Fibroblast of skin of right quadriceps (primary cell): ENCODE data around the gene ALDH18A1.
A peak's percentile ranks its signal among the peaks of the same experiment; 100 is the strongest.
"Not testable (repeated sequence)": the region's sequence is repeated elsewhere in the genome, so short reads cannot be mapped to it uniquely, and the experiment has no call there.

Source experiments
- DNase-seq: peaks from one replicate; pipeline ENCODE4 v3.0.0-alpha.2; 2013

Gene ALDH18A1

GRCh38 chr10:95656291-95657164, at the start of gene ALDH18A1:
Gene ALDH18A1, minus strand, starts transcription at chr10:95656711. Its CDS starts 3,334 bp downstream, at chr10:95653377.
- DNase-seq, result peak; percentile 91

GRCh38 chr10:95698415-95698814, 41.9 kb upstream of the ALDH18A1 start:
- no peak for DNase-seq

GRCh38 chr10:95697429-95697828, 40.9 kb upstream of the ALDH18A1 start:
- no peak for DNase-seq

GRCh38 chr10:95694665-95695064, 38.2 kb upstream of the ALDH18A1 start:
- DNase-seq, result no peak

- DNase-seq, result peak; percentile 100
These were observed 37.4 kb upstream of the ALDH18A1 start, which contains the start of gene TCTN3 for GRCh38 chr10:95693668-95694534. Gene TCTN3, minus strand, starts transcription at chr10:95693927. Its CDS starts 28 bp downstream, at chr10:95693899.

DNA sequence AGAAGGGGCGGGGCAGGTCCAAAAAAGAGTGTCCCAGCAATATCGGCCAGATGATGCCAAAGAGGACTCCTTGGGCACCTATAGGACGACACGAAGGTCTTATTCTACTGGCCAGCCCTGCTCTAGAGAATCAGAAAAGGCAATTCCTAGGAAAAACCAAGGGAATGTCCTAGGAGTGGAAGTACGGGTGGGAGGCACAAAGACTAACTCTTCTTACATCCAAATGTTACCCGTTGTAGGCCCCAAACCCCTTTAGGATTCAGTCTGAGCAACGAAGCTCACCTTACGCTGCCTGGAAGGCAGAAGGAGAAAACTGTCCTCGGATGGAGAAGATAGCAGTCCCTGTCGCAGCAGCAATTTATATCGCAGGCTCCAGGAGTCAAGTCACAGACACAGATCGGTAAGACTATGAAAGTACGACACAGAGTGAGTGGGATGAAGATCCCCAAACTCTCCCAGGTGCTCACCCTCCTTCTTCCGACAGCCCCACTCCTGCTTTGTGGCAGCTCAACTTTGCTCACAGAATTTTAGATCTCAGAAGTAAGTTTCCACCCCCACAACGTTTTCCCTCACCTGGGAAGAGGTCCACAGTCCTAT, 36.7 kb upstream of the ALDH18A1 start:
- DNase-seq, result peak; percentile 1

DNA sequence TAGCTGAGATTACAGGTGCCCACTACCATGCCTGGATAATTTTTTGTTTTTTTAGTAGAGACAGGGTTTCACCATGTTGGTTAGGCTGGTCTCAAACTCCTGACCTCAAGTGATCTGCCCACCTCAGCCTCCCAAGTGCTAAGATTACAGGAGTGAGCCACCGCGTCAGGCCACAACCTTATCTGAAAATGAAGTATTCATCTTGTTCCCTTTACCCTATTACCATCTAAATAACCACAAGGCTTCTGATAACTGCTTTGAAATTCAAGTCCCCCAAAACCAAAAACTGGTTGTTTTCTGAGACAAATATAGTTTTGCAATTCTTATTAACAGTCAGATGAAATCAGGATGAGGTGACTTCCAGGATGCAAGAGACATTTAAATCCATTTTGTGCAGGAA, 34.8 kb upstream of the ALDH18A1 start:
- DNase-seq, result no peak

DNA sequence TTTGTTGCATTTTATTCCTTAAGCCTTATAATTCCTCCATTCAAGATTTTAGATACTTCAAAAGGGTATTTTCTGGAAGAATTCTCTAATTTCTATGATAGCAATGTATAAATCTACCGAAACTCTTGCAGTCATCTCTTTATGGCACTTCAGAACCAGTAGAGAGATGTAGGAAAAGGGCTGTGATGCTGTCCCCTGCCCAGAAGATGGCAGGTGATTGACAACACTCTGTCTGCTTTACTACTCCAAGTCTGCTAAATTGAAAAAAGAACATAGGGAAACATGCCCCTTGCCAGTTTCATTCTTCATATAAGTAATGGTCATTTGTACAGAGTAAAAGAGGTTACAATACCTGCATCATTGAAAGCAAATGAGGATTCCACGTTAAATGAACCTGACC, 32.1 kb upstream of the ALDH18A1 start:
- DNase-seq, result no peak

DNA sequence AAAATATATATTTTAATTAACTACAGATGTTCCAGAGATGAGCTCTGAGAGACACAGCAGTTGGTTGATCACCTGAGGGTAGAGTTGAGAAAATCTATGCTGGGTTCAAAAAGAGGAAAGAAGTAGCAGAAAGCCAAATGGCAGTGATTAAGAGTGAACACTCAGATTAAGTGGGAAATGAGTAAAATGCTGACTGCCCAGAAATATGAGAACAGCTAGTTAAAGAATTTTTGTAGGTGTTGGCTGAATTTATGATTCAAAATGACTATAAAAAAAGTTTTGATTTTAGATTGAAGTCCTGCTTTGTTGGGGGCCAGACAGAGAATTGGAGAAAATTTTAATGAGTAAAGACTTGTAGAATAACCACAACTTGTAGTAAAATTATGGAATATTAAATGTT, 27.5 kb upstream of the ALDH18A1 start:
- DNase-seq, result no peak

DNA sequence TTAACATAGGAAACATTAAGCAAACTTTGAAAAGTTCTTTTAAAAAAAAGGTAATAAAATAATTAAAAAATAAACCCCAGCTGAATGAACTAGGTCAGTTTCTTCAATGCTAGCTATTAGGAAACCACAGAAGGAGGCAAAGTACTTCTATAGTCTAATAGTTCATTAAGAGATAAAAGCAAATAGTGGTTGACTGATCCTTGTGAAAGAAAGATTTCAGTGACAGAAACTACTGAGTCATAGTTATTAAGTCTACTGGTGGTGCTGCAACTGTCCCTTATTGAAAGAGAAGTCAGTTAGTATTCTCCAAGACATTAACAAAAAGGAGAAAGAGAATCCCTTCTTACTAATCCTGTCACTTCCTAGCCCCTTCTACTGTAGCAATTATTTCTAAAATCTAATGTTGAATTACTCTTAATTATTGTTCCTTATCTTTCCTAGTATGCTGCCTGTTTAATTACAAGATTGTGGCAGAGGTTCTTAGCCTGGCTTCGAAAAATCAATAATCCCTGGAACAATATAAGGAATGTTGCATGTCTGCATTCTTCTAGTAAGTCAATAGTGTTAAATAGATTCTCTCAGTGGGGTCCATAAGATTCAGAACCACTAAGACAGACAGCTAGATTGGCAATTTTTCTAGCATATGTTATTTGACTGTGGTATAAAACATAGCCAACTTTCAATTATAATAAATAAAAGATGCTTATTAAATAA, 19.0 kb upstream of the ALDH18A1 start:
- no peak for DNase-seq

- no peak for DNase-seq
These were observed 18.1 kb upstream of the ALDH18A1 start for GRCh38 chr10:95674643-95675042.

DNA sequence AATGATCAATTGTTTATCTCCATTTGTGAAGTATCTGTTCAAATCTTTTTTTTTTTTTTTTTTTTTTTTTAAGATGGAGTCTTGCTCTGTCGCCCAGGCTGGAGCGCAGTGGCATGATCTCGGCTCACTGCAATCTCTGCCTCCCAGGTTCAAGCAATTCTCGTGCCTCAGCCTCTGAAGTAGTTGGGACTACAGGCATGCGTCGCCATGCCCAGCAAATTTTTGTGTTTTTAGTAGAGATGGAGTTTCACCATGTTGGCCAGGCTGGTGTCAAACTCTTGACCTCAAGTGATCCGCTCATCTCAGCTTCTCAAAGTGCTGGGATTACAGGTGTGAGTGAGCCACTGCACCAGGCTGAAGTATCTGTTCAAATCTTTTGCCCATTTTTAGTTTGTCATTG, 16.1 kb upstream of the ALDH18A1 start:
- not testable (repeated sequence) for DNase-seq

DNA sequence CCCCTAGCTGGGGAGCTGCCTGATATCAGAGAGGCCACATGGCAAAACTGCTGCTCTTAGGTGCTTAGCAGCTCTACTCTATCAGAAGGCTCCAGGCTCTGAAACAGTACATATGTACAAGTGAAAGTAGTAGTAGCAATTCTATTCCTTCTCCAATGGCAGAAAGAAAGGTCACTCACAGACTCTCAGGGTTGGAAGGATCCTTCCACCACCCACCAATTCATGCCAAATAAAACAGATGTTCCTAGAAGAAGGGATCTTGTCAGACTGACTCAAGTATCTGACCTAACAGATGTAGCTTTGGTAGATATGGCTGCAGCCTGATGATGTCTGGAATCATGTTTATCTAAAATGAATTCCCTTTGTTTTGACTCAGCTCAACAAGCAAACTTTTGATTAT, 8.0 kb upstream of the ALDH18A1 start:
- no peak for DNase-seq

GRCh38 chr10:95663496-95663895, 7.0 kb upstream of the ALDH18A1 start:
- no peak for DNase-seq

- no peak for DNase-seq
These were observed 5.3 kb upstream of the ALDH18A1 start for GRCh38 chr10:95661818-95662217.

- DNase-seq, result peak; percentile 44
These were observed 3.8 kb upstream of the ALDH18A1 start for GRCh38 chr10:95660283-95660682.

- no peak for DNase-seq
These were observed 739 bp upstream of the ALDH18A1 start for GRCh38 chr10:95657250-95657649.

GRCh38 chr10:95655571-95656290, 780 bp downstream of the ALDH18A1 start:
- peak; percentile 15 for DNase-seq

GRCh38 chr10:95653895-95654294, 2.6 kb downstream of the ALDH18A1 start:
- DNase-seq, result no peak

DNA sequence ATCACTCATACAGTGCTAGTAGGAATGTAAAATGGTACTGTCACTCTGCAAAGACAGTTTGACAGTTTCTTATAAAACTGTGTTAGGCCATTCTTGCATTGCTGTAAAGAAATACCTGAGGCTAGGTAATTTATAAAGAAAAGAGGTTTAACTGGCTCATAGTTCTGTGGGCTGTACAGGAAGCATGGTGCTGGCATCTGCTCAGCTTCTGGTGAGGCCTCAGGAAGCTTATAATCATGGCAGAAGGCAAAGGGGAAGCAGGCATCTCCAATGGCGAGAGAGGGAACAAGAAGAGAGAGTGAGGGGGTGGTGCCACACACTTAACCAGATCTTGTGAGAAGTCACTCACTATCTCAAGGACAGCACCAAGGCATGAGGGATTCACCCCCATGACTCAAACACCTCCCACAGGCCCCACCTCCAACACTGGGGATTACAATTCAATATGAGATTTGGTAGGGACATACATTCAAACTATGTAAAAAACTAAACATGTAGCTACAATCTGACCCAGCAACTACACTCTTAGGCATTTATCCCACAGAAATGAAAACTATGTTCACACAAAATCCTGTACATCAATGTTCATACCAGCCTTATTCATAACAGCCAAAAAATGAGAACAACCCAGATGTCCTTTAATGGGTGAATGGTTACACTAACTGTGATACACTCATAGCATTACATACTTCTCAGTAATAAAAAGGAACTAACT, 5.0 kb downstream of the ALDH18A1 start:
- peak; percentile 34 for DNase-seq

DNA sequence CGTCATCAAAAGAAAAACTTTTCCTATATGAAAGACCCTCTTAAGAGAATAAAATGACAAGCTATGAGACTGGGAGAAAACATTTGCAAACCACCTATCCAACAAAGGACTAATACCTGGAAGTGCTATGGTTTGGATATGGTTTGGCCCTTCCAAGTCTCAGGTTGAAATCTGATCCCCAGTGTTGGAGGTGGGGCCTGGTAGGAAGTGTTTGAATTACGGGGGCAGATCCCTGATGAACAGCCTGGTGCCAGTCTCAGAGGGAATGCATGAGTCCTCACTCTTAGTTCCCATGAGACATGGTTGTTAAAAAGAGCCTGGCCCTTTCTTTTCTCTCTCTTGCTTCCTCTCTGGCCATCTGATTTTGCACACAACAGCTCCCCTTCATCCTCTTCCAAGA, 6.3 kb downstream of the ALDH18A1 start:
- DNase-seq, result no peak
